IMR-90 (cell line): ENCODE measurements around the gene PITX3. TPM values are rescaled to one million over a fixed set of nuclear protein-coding genes. Genes with fewer than 3 reads are reported as not detected.

Experiments
- ATAC-seq: fragments of 200-7000 bp; cut with Tn5 transposase; 2 replicates; pipeline ENCODE4 v1.9.1; 2020; ENCODE audit warnings: low read depth, mild to moderate bottlenecking, moderate library complexity
- BruUV-seq: library from RNA; stranded (reverse); fragments of 400-500 nt; replicated peaks from 2 replicates; lab custom pipeline; 2021; lab: Mats Ljungman, UMichigan
- CTCF ChIA-PET: fragments of 300-600 bp; formaldehyde crosslinking; extraction: SDS; loops from one replicate; lab custom pipeline; 2021; ENCODE audit warnings: antibody characterized with exemption; lab: Yijun Ruan, JAX
- POLR2A ChIA-PET: fragments of 300-600 bp; sonication (Branson Sonifier 250); formaldehyde crosslinking; loops from one replicate; lab custom pipeline; 2022; ENCODE audit warnings: antibody characterized with exemption; ENCODE audit not compliant: unreplicated experiment; lab: Charles Lee
- DNase-seq: peaks from one replicate; pipeline ENCODE4 v3.0.0; 2013
- H2AFZ ChIP-seq: replicated peaks from 2 replicates; pipeline ENCODE3; 2013; ENCODE audit warnings: low read length, mild to moderate bottlenecking; ENCODE audit not compliant: poor library complexity
- H2AK5ac ChIP-seq: 2 replicates; pipeline ENCODE4 v1.6.1; 2013; ENCODE audit warnings: low read depth, low read length, inconsistent platforms
- H2AK9ac ChIP-seq: replicated peaks from 2 replicates; pipeline ENCODE3; 2013; ENCODE audit warnings: mild to moderate bottlenecking, low read depth, low read length, moderate library complexity; ENCODE audit not compliant: poor library complexity
- H2BK120ac ChIP-seq: 2 replicates; pipeline ENCODE4 v1.6.1; 2013; ENCODE audit warnings: low read depth, low read length, inconsistent platforms
- H2BK15ac ChIP-seq: 3 replicates; pipeline ENCODE4 v1.6.1; 2013; ENCODE audit warnings: low read depth, low read length, inconsistent platforms
- H2BK20ac ChIP-seq: 2 replicates; pipeline ENCODE4 v1.6.1; 2013; ENCODE audit warnings: low read depth, mild to moderate bottlenecking, inconsistent platforms, low read length, moderate library complexity
- H2BK5ac ChIP-seq: 2 replicates; pipeline ENCODE4 v1.6.1; 2013; ENCODE audit warnings: mild to moderate bottlenecking, low read depth, low read length, inconsistent platforms; ENCODE audit not compliant: poor library complexity, severe bottlenecking
- H3K14ac ChIP-seq: replicated peaks from 2 replicates; pipeline ENCODE4 v1.6.1; 2013; ENCODE audit warnings: low read depth, low read length, inconsistent platforms
- H3K18ac ChIP-seq: 2 replicates; pipeline ENCODE4 v1.6.1; 2013; ENCODE audit warnings: low read depth, low read length, control low read depth
- H3K23ac ChIP-seq: 2 replicates; pipeline ENCODE4 v1.6.1; 2013; ENCODE audit warnings: low read depth, low read length, inconsistent platforms
- H3K27ac ChIP-seq: 2 replicates; pipeline ENCODE4 v1.5.1; 2013; ENCODE audit warnings: mild to moderate bottlenecking, control low read depth, low read length; ENCODE audit not compliant: insufficient read depth
- H3K27me3 ChIP-seq: 2 replicates; pipeline ENCODE4 v1.6.1; 2013; ENCODE audit warnings: low read length; ENCODE audit not compliant: control insufficient read depth, insufficient read depth
- H3K36me3 ChIP-seq: 2 replicates; pipeline ENCODE4 v1.6.1; 2013; ENCODE audit warnings: low read length, mixed read lengths; ENCODE audit not compliant: control insufficient read depth, insufficient read depth
- H3K4ac ChIP-seq: 2 replicates; pipeline ENCODE4 v1.6.1; 2013; ENCODE audit warnings: low read depth, low read length, inconsistent platforms
- H3K4me1 ChIP-seq: 2 replicates; pipeline ENCODE4 v1.6.1; 2013; ENCODE audit warnings: low read length, mixed read lengths; ENCODE audit not compliant: control insufficient read depth, insufficient read depth
- H3K4me2 ChIP-seq: 2 replicates; pipeline ENCODE4 v1.6.1; 2013; ENCODE audit warnings: low read depth, mild to moderate bottlenecking, control low read depth, low read length, moderate library complexity
- H3K4me3 ChIP-seq: 2 replicates; pipeline ENCODE4 v1.5.1; 2013; ENCODE audit warnings: low read depth, mild to moderate bottlenecking, control low read depth, low read length, moderate library complexity; ENCODE audit not compliant: insufficient read depth
- H3K56ac ChIP-seq: 2 replicates; pipeline ENCODE4 v1.6.1; 2013; ENCODE audit warnings: low read length, inconsistent platforms; ENCODE audit not compliant: insufficient read depth; ENCODE audit errors: extremely low read depth
- H3K79me1 ChIP-seq, 2 experiments: 2 replicates each; pipeline ENCODE4 v1.6.1; 2013; ENCODE audit warnings: low read length in 2 of 2, inconsistent platforms in 1 of 2, low read depth in 1 of 2
- H3K9ac ChIP-seq: 2 replicates; pipeline ENCODE4 v1.6.1; 2013; ENCODE audit warnings: low read depth, low read length, control low read depth
- H3K9me1 ChIP-seq: 2 replicates; pipeline ENCODE4 v1.6.1; 2013; ENCODE audit warnings: low read length, inconsistent platforms; ENCODE audit not compliant: insufficient read depth
- H3K9me3 ChIP-seq: 2 replicates; pipeline ENCODE4 v1.6.1; 2013; ENCODE audit warnings: low read length; ENCODE audit not compliant: control insufficient read depth, insufficient read depth
- H4K20me1 ChIP-seq: 2 replicates; pipeline ENCODE4 v1.6.1; 2013; ENCODE audit warnings: low read length, inconsistent platforms; ENCODE audit not compliant: insufficient read depth
- H4K5ac ChIP-seq: 2 replicates; pipeline ENCODE4 v1.6.1; 2013; ENCODE audit warnings: mild to moderate bottlenecking, low read depth, low read length, control low read depth
- H4K8ac ChIP-seq, 2 experiments: 2 replicates each; pipeline ENCODE4 v1.6.1; 2013; ENCODE audit warnings: low read depth in 2 of 2, low read length in 2 of 2, control low read depth in 1 of 2, inconsistent platforms in 1 of 2
- H4K91ac ChIP-seq: 2 replicates; pipeline ENCODE4 v1.6.1; 2013; ENCODE audit warnings: low read depth, low read length, inconsistent platforms; ENCODE audit not compliant: insufficient read depth
- BHLHE40 ChIP-seq: fragments of 150-350 bp; IDR thresholded peaks from 2 replicates; pipeline ENCODE4 v1.6.1; 2016; ENCODE audit warnings: mild to moderate bottlenecking, low read depth, low read length
- CHD1 ChIP-seq: IDR thresholded peaks from 2 replicates; pipeline ENCODE4 v1.6.1; 2012; ENCODE audit warnings: low read depth, low read length, improper control_type of control experiment
- CTCF ChIP-seq: conservative IDR thresholded peaks from 2 replicates; pipeline ENCODE4 v1.5.1; 2012; ENCODE audit warnings: mild to moderate bottlenecking, low read depth, low read length, improper control_type of control experiment
- MAFK ChIP-seq: IDR thresholded peaks from 2 replicates; pipeline ENCODE4 v1.6.1; 2012; ENCODE audit warnings: low read depth, low read length, improper control_type of control experiment
- MAZ ChIP-seq: IDR thresholded peaks from 2 replicates; pipeline ENCODE4 v1.6.1; 2012; ENCODE audit warnings: low read depth, mild to moderate bottlenecking, low read length, improper control_type of control experiment, moderate library complexity, borderline replicate concordance
- MXI1 ChIP-seq: IDR thresholded peaks from 2 replicates; pipeline ENCODE4 v1.6.1; 2012; ENCODE audit warnings: low read depth, mild to moderate bottlenecking, low read length, moderate library complexity, borderline replicate concordance
- NFE2L2 ChIP-seq: fragments of 150-350 bp; IDR thresholded peaks from 2 replicates; pipeline ENCODE4 v1.6.1; 2016; ENCODE audit warnings: low read depth, mild to moderate bottlenecking, low read length
- POLR2A ChIP-seq: IDR thresholded peaks from 2 replicates; pipeline ENCODE4 v1.6.1; 2012; ENCODE audit warnings: mild to moderate bottlenecking, low read depth, low read length
- RAD21 ChIP-seq: IDR thresholded peaks from 2 replicates; pipeline ENCODE4 v1.6.1; 2012; ENCODE audit warnings: low read length, improper control_type of control experiment
- RCOR1 ChIP-seq: IDR thresholded peaks from 2 replicates; pipeline ENCODE4 v1.6.1; 2012; ENCODE audit warnings: mild to moderate bottlenecking, low read length, improper control_type of control experiment; ENCODE audit not compliant: insufficient replicate concordance
- SMC3 ChIP-seq: fragments of 150-350 bp; IDR thresholded peaks from 2 replicates; pipeline ENCODE4 v1.6.1; 2016; ENCODE audit warnings: low read depth, mild to moderate bottlenecking, antibody characterized with exemption, low read length, moderate library complexity
- USF2 ChIP-seq: fragments of 150-350 bp; IDR thresholded peaks from 2 replicates; pipeline ENCODE4 v1.6.1; 2017; ENCODE audit warnings: mild to moderate bottlenecking, antibody characterized with exemption, low read length, low read depth
- WGBS, 2 experiments: methylation state at CpG; one replicate each; pipeline versions ENCODE4 v1.1.5 to v1.1.7; 2013; ENCODE audit warnings: missing lambda C conversion rate in 2 of 2; ENCODE audit not compliant: insufficient read length in 1 of 2; ENCODE audit errors: extremely low coverage in 2 of 2; 5-methylcytosine and 5-hydroxymethylcytosine counted together
- dilution Hi-C: fragments of 300-500 bp; cut with HindIII; formaldehyde crosslinking; loops from one replicate; pipeline ENCODE4 v1.14.3; 2018; ENCODE audit warnings: low sequenced_read_pairs; ENCODE audit not compliant: unreplicated experiment
- in situ Hi-C: fragments of 300-500 bp; cut with MboI; formaldehyde crosslinking; loops from 3 replicates; pipeline ENCODE4 v1.14.3; 2019; ENCODE audit warnings: low sequenced_read_pairs, inconsistent platforms, mixed read lengths
- intact Hi-C: fragments of 100-400 bp; cut with micrococcal nuclease; formaldehyde crosslinking; loops from 2 replicates; pipeline ENCODE4 v1.10.0; 2022
- polyA plus RNA-seq, 3 experiments: library from polyadenylated mRNA; depleted of rRNA; stranded (reverse); fragments of >200 nt; gene quantifications; 2 replicates each; pipeline ENCODE4 v1.2.3, GENCODE V29; 2012; ENCODE audit warnings: low replicate concordance in 1 of 3
- total RNA-seq: library from RNA; depleted of rRNA; stranded (reverse); fragments of >200 nt; gene quantifications from 2 replicates; pipeline ENCODE4 v1.2.3, GENCODE V29; 2012

Gene PITX3
- total and polyA plus RNA-seq, 2 of the 4 experiments (the other 2 are of a cell fraction) = not detected

GRCh38 chr10:102229810-102230263, 11.5 kb downstream of the PITX3 start:
- dilution Hi-C loops (no loop called here), in situ Hi-C loops (loop anchor here (5.0 to 10.0 kb wide), 3 partner anchors 63 to 255 kb away; no protein-coding TSS in a partner anchor), intact Hi-C loops (loop anchor here (1.0 to 10.0 kb wide), 5 partner anchors 61 to 355 kb away; partner anchors contain the start of gene NFKB2)
- no TSS peak for BruUV-seq
- Histone ChIP-seq H3K4me1 (peaks cover 11% of the 10 kb centered on the region), H3K79me1 (no peaks in the 10 kb centered on the region), H3K4me2 (peak overlapping the region; percentile 84), H4K8ac (no peak overlapping the region), H4K20me1 (peaks cover 10% of the 10 kb centered on the region), H3K23ac (no peak overlapping the region), H4K5ac (no peak overlapping the region), H3K18ac (no peak overlapping the region), H2BK15ac (no peak overlapping the region), H3K27ac (no peak overlapping the region), H2BK5ac (no peak overlapping the region), H2BK20ac (no peak overlapping the region), H3K4ac (no peak overlapping the region), H3K27me3 (peaks cover 35% of the 10 kb centered on the region; the same call in 1 of the 2 replicates), H3K9me3 (no peaks in the 10 kb centered on the region), H2AK5ac (no peak overlapping the region), H2BK120ac (no peak overlapping the region), H2AFZ (peak overlapping the region; percentile 88), H3K4me3 (peak overlapping the region; percentile 21), H2AK9ac (peak overlapping the region; percentile 76), H3K9ac (no peak overlapping the region), H4K91ac (no peak overlapping the region), H3K56ac (no peak overlapping the region), H3K14ac (no peak overlapping the region), H3K9me1 (0 out of 2 replicates have a peak, but pooled peaks cover 6% of the 10 kb centered on the region), H3K36me3 (no peaks in the 10 kb centered on the region)
- DNase-seq (peak; percentile 65), ATAC-seq (peak; percentile 46)
- ChIA-PET POLR2A (no interaction called here), CTCF (interaction anchor here (0.7 to 4.5 kb wide), 16 partner anchors 11 to 193 kb away, joined by 3 to 59 read pairs (median 4); partner anchors contain the start of genes GBF1 and NFKB2)
- 0% methylated on average over 1 of the region's 24 CpGs; no CpG with 5 or more reads in 1 of the 2 experiments for WGBS, 2 experiments
- TF ChIP-seq NFE2L2 (no peak), RAD21 (peak; percentile 99), CHD1 (peak; percentile 54; the same call in 1 of the 2 replicates), CTCF (peak; percentile 96), MAFK (no peak), USF2 (no peak), POLR2A (peak; percentile 52), SMC3 (peak; percentile 90), RCOR1 (no peak), MAZ (no peak), MXI1 (no peak; the same call in 1 of the 2 replicates), BHLHE40 (peak; percentile 86)
